CD14-positive monocyte (primary cell): ENCODE measurements around the gene MALSU1. TPM values are rescaled to one million over a fixed set of nuclear protein-coding genes. Genes with fewer than 3 reads are reported as not detected.

Experiments
- DNase-seq, 3 donors: peaks; one replicate each; pipeline ENCODE4 v3.0.0-alpha.2; 2011 to 2022
- H2AFZ ChIP-seq: 2 replicates; pipeline ENCODE4 v1.6.0; 2012; ENCODE audit warnings: mild to moderate bottlenecking, low read depth, low read length, inconsistent platforms; ENCODE audit not compliant: insufficient read depth, poor library complexity, severe bottlenecking
- H3K27ac ChIP-seq, 2 donors: 1 replicate in 1 of 2; 2 replicates in 1 of 2; pipeline ENCODE4 v1.5.1; 2012 to 2013; ENCODE audit warnings: low read length in 2 of 2, control low read depth in 1 of 2, inconsistent platforms in 1 of 2, low read depth in 1 of 2, mild to moderate bottlenecking in 1 of 2
- H3K27me3 ChIP-seq, 2 donors: one replicate each; pipeline versions ENCODE4 v1.6.0 to v1.6.1; 2011 to 2013; ENCODE audit warnings: low read length in 2 of 2; ENCODE audit not compliant: control insufficient read depth in 2 of 2, insufficient read depth in 2 of 2
- H3K36me3 ChIP-seq, 2 donors: replicated peaks in 1 of 2; 1 replicate in 1 of 2; 2 replicates in 1 of 2; pipeline versions ENCODE4 v1.5.1 to v1.6.1; 2012 to 2013; ENCODE audit warnings: low read length in 2 of 2, control low read depth in 1 of 2, inconsistent platforms in 1 of 2, mild to moderate bottlenecking in 1 of 2; ENCODE audit not compliant: insufficient read depth in 2 of 2, control insufficient read depth in 1 of 2
- H3K4me1 ChIP-seq, 2 donors: 1 replicate in 1 of 2; 2 replicates in 1 of 2; pipeline versions ENCODE4 v1.5.1 to v1.6.1; 2012 to 2013; ENCODE audit warnings: low read length in 2 of 2, control low read depth in 1 of 2, inconsistent platforms in 1 of 2, mild to moderate bottlenecking in 1 of 2, moderate library complexity in 1 of 2; ENCODE audit not compliant: insufficient read depth in 2 of 2, control insufficient read depth in 1 of 2
- H3K4me2 ChIP-seq: replicated peaks from 2 replicates; pipeline ENCODE3; 2012; ENCODE audit warnings: low read length, moderate library complexity, mild to moderate bottlenecking; ENCODE audit not compliant: poor library complexity, severe bottlenecking; ENCODE audit errors: extremely low read depth
- H3K4me3 ChIP-seq, 3 experiments: fragments of 200-600 bp in 1 of 3; sonication (generic) in 1 of 3; replicated peaks in 1 of 3; 1 replicate in 2 of 3; 2 replicates in 1 of 3; pipeline ENCODE4 v1.5.1; 2011 to 2013; ENCODE audit warnings: low read length in 3 of 3, mild to moderate bottlenecking in 3 of 3, control low read depth in 2 of 3, low read depth in 2 of 3, inconsistent platforms in 1 of 3, moderate library complexity in 1 of 3
- H3K79me2 ChIP-seq: 2 replicates; pipeline ENCODE4 v1.6.0; 2012; ENCODE audit warnings: mild to moderate bottlenecking, control low read depth, inconsistent platforms, low read length, moderate library complexity; ENCODE audit not compliant: insufficient read depth
- H3K9ac ChIP-seq: 2 replicates; pipeline ENCODE4 v1.6.0; 2017; ENCODE audit warnings: low read length, mild to moderate bottlenecking; ENCODE audit not compliant: insufficient read depth, poor library complexity, severe bottlenecking
- H3K9me3 ChIP-seq, 2 donors: replicated peaks in 1 of 2; 1 replicate in 1 of 2; 2 replicates in 1 of 2; pipeline versions ENCODE4 v1.5.1 to v1.6.1; 2012 to 2013; ENCODE audit warnings: low read length in 2 of 2, control low read depth in 1 of 2; ENCODE audit not compliant: control insufficient read depth in 1 of 2, insufficient read depth in 1 of 2
- H4K20me1 ChIP-seq: 2 replicates; pipeline ENCODE4 v1.6.0; 2012; ENCODE audit warnings: mild to moderate bottlenecking, low read length, control low read depth, moderate library complexity; ENCODE audit not compliant: insufficient read depth
- H3K27ac Mint-ChIP-seq, 7 donors: one replicate each; pipeline ENCODE4 v1.8.0; 2020; ENCODE audit warnings: mild to moderate bottlenecking in 7 of 7, mixed read lengths in 7 of 7, moderate library complexity in 6 of 7, inconsistent platforms in 2 of 7
- H3K27me3 Mint-ChIP-seq, 3 donors: one replicate each; pipeline ENCODE4 v1.8.0; 2021 to 2022; ENCODE audit warnings: low read depth in 3 of 3, mild to moderate bottlenecking in 3 of 3, mixed read lengths in 3 of 3, moderate library complexity in 3 of 3, inconsistent platforms in 1 of 3
- H3K36me3 Mint-ChIP-seq, 2 donors: one replicate each; pipeline ENCODE4 v1.8.0; 2020; ENCODE audit warnings: mixed read lengths in 2 of 2, inconsistent platforms in 1 of 2, mild to moderate bottlenecking in 1 of 2
- H3K4me1 Mint-ChIP-seq: one replicate; pipeline ENCODE4 v1.8.0; 2020; ENCODE audit warnings: mild to moderate bottlenecking, mixed read lengths
- H3K4me3 Mint-ChIP-seq, 2 donors: one replicate each; pipeline ENCODE4 v1.8.0; 2020; ENCODE audit warnings: mild to moderate bottlenecking in 2 of 2, mixed read lengths in 2 of 2, moderate library complexity in 1 of 2
- H3K9me3 Mint-ChIP-seq, 7 donors: one replicate each; pipeline ENCODE4 v1.8.0; 2020 to 2022; ENCODE audit warnings: mixed read lengths in 7 of 7, mild to moderate bottlenecking in 6 of 7, moderate library complexity in 6 of 7, inconsistent platforms in 2 of 7
- WGBS: methylation state at CpG from one replicate; pipeline ENCODE4 v1.1.5; 2013; ENCODE audit warnings: missing lambda C conversion rate; ENCODE audit not compliant: insufficient coverage; 5-methylcytosine and 5-hydroxymethylcytosine counted together
- intact Hi-C, 2 donors: fragments of 100-400 bp; cut with micrococcal nuclease; formaldehyde crosslinking; loops; one replicate each; pipeline versions ENCODE4 v1.15.0 to v1.15.1; 2023
- polyA minus RNA-seq: library from RNA; depleted of rRNA, polyadenylated mRNA; stranded (reverse); fragments of >200 nt; gene quantifications from 2 replicates; pipeline ENCODE4 v1.2.3, GENCODE V29; 2012
- polyA plus RNA-seq, 3 donors: library from polyadenylated mRNA; depleted of rRNA in 1 of 3; unstranded in 2 of 3; stranded (reverse) in 1 of 3; fragments of 300-500 nt in 2 of 3; fragments of >200 nt in 1 of 3; fragmentation: Illumina TruSeq in 2 of 3; gene quantifications; 1 replicate in 2 of 3; 2 replicates in 1 of 3; pipeline ENCODE4 v1.2.3, GENCODE V29; 2012 to 2021
- total RNA-seq, 12 experiments: library from RNA in 1 of 12; stranded (reverse) in 1 of 12; fragments of 120-200 nt in 1 of 12; gene quantifications; one replicate each; pipeline ENCODE4 v1.2.4 and lab custom pipeline; 2013 to 2026; ENCODE audit warnings: mixed read lengths in 6 of 12, inconsistent platforms in 1 of 12
- TF ChIP-seq, protein P1 (sequence below): fragments of 200-600 bp; IDR thresholded peaks from one replicate; pipeline ENCODE4 v1.8.0; 2022; ENCODE audit warnings: antibody characterized with exemption, mild to moderate bottlenecking

MALSU1 gene
- 39.9 TPM for total RNA-seq (2013)
- 10 to 100 TPM; 16.8 to 41.5 (median 41.4) TPM for polyA plus RNA-seq
- polyA minus RNA-seq: 25.4 and 56.1 TPM in 2 replicates
- 2.3 to 6.2 (median 3.2) reads per million in 11 experiments for total RNA-seq (lab: John Stamatoyannopoulos, UW)

- peaks cover 30% of the 10 kb centered on the region for H3K4me1 Mint-ChIP-seq
- TF ChIP-seq, protein P1, sequence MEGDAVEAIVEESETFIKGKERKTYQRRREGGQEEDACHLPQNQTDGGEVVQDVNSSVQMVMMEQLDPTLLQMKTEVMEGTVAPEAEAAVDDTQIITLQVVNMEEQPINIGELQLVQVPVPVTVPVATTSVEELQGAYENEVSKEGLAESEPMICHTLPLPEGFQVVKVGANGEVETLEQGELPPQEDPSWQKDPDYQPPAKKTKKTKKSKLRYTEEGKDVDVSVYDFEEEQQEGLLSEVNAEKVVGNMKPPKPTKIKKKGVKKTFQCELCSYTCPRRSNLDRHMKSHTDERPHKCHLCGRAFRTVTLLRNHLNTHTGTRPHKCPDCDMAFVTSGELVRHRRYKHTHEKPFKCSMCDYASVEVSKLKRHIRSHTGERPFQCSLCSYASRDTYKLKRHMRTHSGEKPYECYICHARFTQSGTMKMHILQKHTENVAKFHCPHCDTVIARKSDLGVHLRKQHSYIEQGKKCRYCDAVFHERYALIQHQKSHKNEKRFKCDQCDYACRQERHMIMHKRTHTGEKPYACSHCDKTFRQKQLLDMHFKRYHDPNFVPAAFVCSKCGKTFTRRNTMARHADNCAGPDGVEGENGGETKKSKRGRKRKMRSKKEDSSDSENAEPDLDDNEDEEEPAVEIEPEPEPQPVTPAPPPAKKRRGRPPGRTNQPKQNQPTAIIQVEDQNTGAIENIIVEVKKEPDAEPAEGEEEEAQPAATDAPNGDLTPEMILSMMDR: no peak
Measured at GRCh38 chr7:23298885-23299769, at the start of gene MALSU1. MALSU1 (plus strand) TSS chr7:23299339; CDS start chr7:23299353, 14 bp downstream.

GRCh38 chr7:23249486-23249885, 49.7 kb upstream of the MALSU1 start:
- Histone ChIP-seq H2AFZ (no peak overlapping the region), H3K4me1 (peaks cover 23 to 28% of the 10 kb centered on the region in 2 donors), H3K27ac (no peak overlapping the region), H4K20me1 (no peaks in the 10 kb centered on the region), H3K9me3 (no peaks in the 10 kb centered on the region), H3K36me3 (no peaks in the 10 kb centered on the region), H3K79me2 (no peaks in the 10 kb centered on the region), H3K27me3 (peaks cover 6% of the 10 kb centered on the region in 2 donors), H3K4me2 (no peak overlapping the region), H3K4me3 (no peak overlapping the region), H3K9ac (no peak overlapping the region)
- peaks cover 4 to 9% (median 5%) of the 10 kb centered on the region in 7 donors for H3K9me3 Mint-ChIP-seq
- intact Hi-C loops: loop anchor here in 1 of 2 donors (10.0 kb wide), 1 partner anchor 65 kb away; the partner anchor contains the start of gene NUP42
- peaks cover 26% of the 10 kb centered on the region for H3K4me1 Mint-ChIP-seq
- H3K4me3 Mint-ChIP-seq: no peak overlapping the region
- H3K27ac Mint-ChIP-seq: no peak overlapping the region
- TF ChIP-seq, protein P1: no peak
- H3K27me3 Mint-ChIP-seq: peaks cover 5 to 13% (median 9%) of the 10 kb centered on the region in 3 donors
- peaks cover 0 to 1% of the 10 kb centered on the region in 2 donors for H3K36me3 Mint-ChIP-seq
- no peak for DNase-seq

More at GRCh38 chr7:23298885-23299769, at the start of gene MALSU1:
- H3K27ac Mint-ChIP-seq: peak within 1 kb of the TSS; percentile 78 to 96 (median 91)
- H3K27me3 ChIP-seq: no peaks in the 10 kb centered on the region
- H3K4me1 ChIP-seq: peaks cover 20 to 30% of the 10 kb centered on the region in 2 donors
- intact Hi-C loops: no loop called here
- H4K20me1 ChIP-seq: peaks cover 4% of the 10 kb centered on the region
- peak within 1 kb of the TSS; percentile 91 for H3K9ac ChIP-seq
- H2AFZ ChIP-seq: peak within 1 kb of the TSS; percentile 96
- peak within 1 kb of the TSS; percentile 90 for H3K4me2 ChIP-seq
- H3K36me3 ChIP-seq: peaks cover 13 to 20% of the 10 kb centered on the region in 2 donors
- under 1% methylated on average over 56 of the region's 59 CpGs for WGBS
- peak within 1 kb of the TSS; percentile 45 to 86 for H3K27ac ChIP-seq
- H3K36me3 Mint-ChIP-seq: peaks cover 19 to 29% of the 10 kb centered on the region in 2 donors
- peak within 1 kb of the TSS; percentile 92 to 94 for H3K4me3 Mint-ChIP-seq
- H3K27me3 Mint-ChIP-seq: peaks cover 0 to 3% (median 0%) of the 10 kb centered on the region in 3 donors
- peaks cover 0 to 3% (median 0%) of the 10 kb centered on the region in 7 donors for H3K9me3 Mint-ChIP-seq
- peak; percentile 94 to 96 (median 94) for DNase-seq
- no peaks in the 10 kb centered on the region for H3K9me3 ChIP-seq
- H3K4me3 ChIP-seq: peak within 1 kb of the TSS; percentile 59 to 85 (median 82)
- peaks cover 45% of the 10 kb centered on the region for H3K79me2 ChIP-seq
